ENCODE measurements around the gene COPE.

DNA sequence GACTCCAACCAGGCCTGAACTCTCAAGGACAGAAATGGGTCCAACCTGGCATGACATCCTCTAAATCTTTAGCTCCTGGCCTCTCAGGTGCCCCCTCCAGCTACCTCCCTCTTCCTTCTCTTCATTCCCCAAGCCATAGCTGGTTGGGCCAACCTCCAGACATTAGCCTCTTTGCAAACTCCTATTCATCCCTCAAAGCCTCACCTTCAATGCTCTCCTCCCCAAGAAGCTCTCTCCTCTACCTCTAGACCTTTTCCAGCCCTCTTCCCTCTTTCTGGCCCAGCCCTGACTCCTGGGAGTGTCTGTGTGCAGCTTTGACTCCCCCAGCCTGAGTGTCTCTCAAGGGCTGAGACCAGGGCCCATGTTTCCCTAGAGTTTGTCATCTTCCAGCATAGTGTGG, 27.1 kb upstream of the COPE start:
- TF ChIP-seq POLR2A (IDR thresholded peaks at IDR 0.05; ENCODE audit: control extremely low read depth in 1 of 2, low read depth in 2 of 2, low read length in 2 of 2) = no peak
- TF ChIP-seq, protein P1, sequence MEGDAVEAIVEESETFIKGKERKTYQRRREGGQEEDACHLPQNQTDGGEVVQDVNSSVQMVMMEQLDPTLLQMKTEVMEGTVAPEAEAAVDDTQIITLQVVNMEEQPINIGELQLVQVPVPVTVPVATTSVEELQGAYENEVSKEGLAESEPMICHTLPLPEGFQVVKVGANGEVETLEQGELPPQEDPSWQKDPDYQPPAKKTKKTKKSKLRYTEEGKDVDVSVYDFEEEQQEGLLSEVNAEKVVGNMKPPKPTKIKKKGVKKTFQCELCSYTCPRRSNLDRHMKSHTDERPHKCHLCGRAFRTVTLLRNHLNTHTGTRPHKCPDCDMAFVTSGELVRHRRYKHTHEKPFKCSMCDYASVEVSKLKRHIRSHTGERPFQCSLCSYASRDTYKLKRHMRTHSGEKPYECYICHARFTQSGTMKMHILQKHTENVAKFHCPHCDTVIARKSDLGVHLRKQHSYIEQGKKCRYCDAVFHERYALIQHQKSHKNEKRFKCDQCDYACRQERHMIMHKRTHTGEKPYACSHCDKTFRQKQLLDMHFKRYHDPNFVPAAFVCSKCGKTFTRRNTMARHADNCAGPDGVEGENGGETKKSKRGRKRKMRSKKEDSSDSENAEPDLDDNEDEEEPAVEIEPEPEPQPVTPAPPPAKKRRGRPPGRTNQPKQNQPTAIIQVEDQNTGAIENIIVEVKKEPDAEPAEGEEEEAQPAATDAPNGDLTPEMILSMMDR (IDR thresholded peaks at IDR 0.05; ENCODE audit: control extremely low read depth in 1 of 3, insufficient read depth in 1 of 3, low read depth in 1 of 3, low read length in 3 of 3) = no peak
